H9 (cell line): ENCODE measurements around the gene IVNS1ABP. TPM values are rescaled to one million over a fixed set of nuclear protein-coding genes. Genes with fewer than 3 reads are reported as not detected.

Experiments used
- DNase-seq: peaks from one replicate; pipeline ENCODE4 v3.0.0-alpha.2; 2017
- H2AFZ ChIP-seq: one replicate; pipeline ENCODE4 v1.6.1; 2013; ENCODE audit warnings: mild to moderate bottlenecking, low read length, control low read depth, moderate library complexity
- H2AK5ac ChIP-seq: 2 replicates; pipeline ENCODE4 v1.6.1; 2013; ENCODE audit warnings: low read length, control low read depth, mixed read lengths; ENCODE audit not compliant: insufficient read length
- H2BK120ac ChIP-seq: one replicate; pipeline ENCODE4 v1.6.1; 2013; ENCODE audit warnings: low read depth, mild to moderate bottlenecking, low read length, control low read depth, inconsistent platforms; ENCODE audit not compliant: poor library complexity, severe bottlenecking
- H2BK12ac ChIP-seq: 2 replicates; pipeline ENCODE4 v1.6.1; 2013; ENCODE audit warnings: low read length, control low read depth, mixed read lengths, low read depth; ENCODE audit not compliant: insufficient read length
- H2BK15ac ChIP-seq: 2 replicates; pipeline ENCODE4 v1.6.1; 2013; ENCODE audit warnings: low read depth, low read length, control low read depth
- H2BK20ac ChIP-seq: one replicate; pipeline ENCODE4 v1.6.1; 2013; ENCODE audit warnings: low read depth, mild to moderate bottlenecking, low read length, control low read depth, inconsistent platforms; ENCODE audit not compliant: poor library complexity, severe bottlenecking
- H2BK5ac ChIP-seq: 2 replicates; pipeline ENCODE4 v1.6.1; 2013; ENCODE audit warnings: low read length, control low read depth, mixed read lengths; ENCODE audit not compliant: insufficient read length
- H3K14ac ChIP-seq: 2 replicates; pipeline ENCODE4 v1.6.1; 2013; ENCODE audit warnings: low read length, control low read depth; ENCODE audit not compliant: insufficient read depth
- H3K18ac ChIP-seq: 2 replicates; pipeline ENCODE4 v1.6.1; 2013; ENCODE audit warnings: low read depth, mild to moderate bottlenecking, mixed read lengths, low read length, control low read depth; ENCODE audit not compliant: insufficient read length
- H3K23ac ChIP-seq: 2 replicates; pipeline ENCODE4 v1.6.1; 2013; ENCODE audit warnings: low read length, control low read depth, mixed read lengths, low read depth; ENCODE audit not compliant: insufficient read length
- H3K23me2 ChIP-seq: 2 replicates; pipeline ENCODE4 v1.6.1; 2013; ENCODE audit warnings: low read depth, mild to moderate bottlenecking, mixed read lengths, low read length, control low read depth; ENCODE audit not compliant: insufficient read length, poor library complexity, severe bottlenecking
- H3K27ac ChIP-seq: 2 replicates; pipeline ENCODE4 v1.5.1; 2013; ENCODE audit warnings: low read length, control low read depth, mixed read lengths, low read depth; ENCODE audit not compliant: insufficient read length
- H3K27me3 ChIP-seq: 2 replicates; pipeline ENCODE4 v1.6.1; 2013; ENCODE audit warnings: low read length, control low read depth, inconsistent platforms; ENCODE audit not compliant: insufficient read depth
- H3K4ac ChIP-seq: 2 replicates; pipeline ENCODE4 v1.6.1; 2013; ENCODE audit warnings: low read depth, mild to moderate bottlenecking, control low read depth, inconsistent platforms, low read length, moderate library complexity
- H3K4me1 ChIP-seq: 2 replicates; pipeline ENCODE4 v1.6.1; 2013; ENCODE audit warnings: low read length, control low read depth, inconsistent platforms; ENCODE audit not compliant: insufficient read depth
- H3K4me2 ChIP-seq: 2 replicates; pipeline ENCODE4 v1.6.1; 2013; ENCODE audit warnings: low read length, control low read depth, mixed read lengths; ENCODE audit not compliant: insufficient read length, insufficient read depth
- H3K56ac ChIP-seq: 2 replicates; pipeline ENCODE4 v1.6.1; 2013; ENCODE audit warnings: low read depth, mild to moderate bottlenecking, mixed read lengths, low read length, control low read depth; ENCODE audit not compliant: insufficient read length
- H3K79me1 ChIP-seq: 2 replicates; pipeline ENCODE4 v1.6.1; 2013; ENCODE audit warnings: low read depth, mild to moderate bottlenecking, moderate library complexity, low read length, control low read depth, inconsistent platforms; ENCODE audit not compliant: insufficient read depth, poor library complexity, severe bottlenecking
- H3K79me2 ChIP-seq: 2 replicates; pipeline ENCODE4 v1.6.1; 2013; ENCODE audit warnings: low read length, control low read depth, inconsistent platforms; ENCODE audit not compliant: insufficient read depth
- H3K9ac ChIP-seq: 2 replicates; pipeline ENCODE4 v1.6.1; 2013; ENCODE audit warnings: low read length, control low read depth, mixed read lengths; ENCODE audit not compliant: insufficient read length; ENCODE audit errors: extremely low read depth
- H3K9me3 ChIP-seq: one replicate; pipeline ENCODE4 v1.6.1; 2013; ENCODE audit warnings: low read depth, low read length, inconsistent platforms; ENCODE audit not compliant: control insufficient read depth
- H3T11ph ChIP-seq: one replicate; pipeline ENCODE4 v1.6.1; 2013; ENCODE audit warnings: mild to moderate bottlenecking, low read length, control low read depth, inconsistent platforms
- H4K20me1 ChIP-seq: one replicate; pipeline ENCODE4 v1.6.1; 2013; ENCODE audit not compliant: control insufficient read depth, insufficient read length, insufficient read depth
- H4K5ac ChIP-seq: 2 replicates; pipeline ENCODE4 v1.6.1; 2013; ENCODE audit warnings: low read depth, mild to moderate bottlenecking, mixed read lengths, low read length, control low read depth; ENCODE audit not compliant: insufficient read length
- H4K8ac ChIP-seq: replicated peaks from 2 replicates; pipeline ENCODE4 v1.6.1; 2013; ENCODE audit warnings: low read length, control low read depth, mixed read lengths, low read depth; ENCODE audit not compliant: insufficient read length
- H4K91ac ChIP-seq: 2 replicates; pipeline ENCODE4 v1.6.1; 2013; ENCODE audit warnings: low read depth, mild to moderate bottlenecking, moderate library complexity, mixed read lengths, low read length, control low read depth; ENCODE audit not compliant: insufficient read length
- H3K27ac Mint-ChIP-seq, 3 experiments: 2 replicates in 2 of 3; 3 replicates in 1 of 3; pipeline ENCODE4 v1.8.0; 2020 to 2021; ENCODE audit warnings: mixed read lengths in 3 of 3, mild to moderate bottlenecking in 1 of 3, moderate library complexity in 1 of 3
- H3K27me3 Mint-ChIP-seq: 2 replicates; pipeline ENCODE4 v1.8.0; 2021; ENCODE audit warnings: low read depth, mild to moderate bottlenecking, moderate library complexity, mixed read lengths
- H3K36me3 Mint-ChIP-seq, 3 experiments: 2 replicates in 2 of 3; 3 replicates in 1 of 3; pipeline ENCODE4 v1.8.0; 2020 to 2021; ENCODE audit warnings: low read depth in 3 of 3, mixed read lengths in 3 of 3; ENCODE audit not compliant: insufficient read depth in 1 of 3
- H3K4me1 Mint-ChIP-seq, 2 experiments: 2 replicates each; pipeline ENCODE4 v1.8.0; 2020; ENCODE audit warnings: mixed read lengths in 2 of 2
- H3K4me3 Mint-ChIP-seq, 2 experiments: 2 replicates in 1 of 2; 3 replicates in 1 of 2; pipeline ENCODE4 v1.8.0; 2020 to 2021; ENCODE audit warnings: mild to moderate bottlenecking in 2 of 2, mixed read lengths in 2 of 2, moderate library complexity in 1 of 2
- H3K9me3 Mint-ChIP-seq, 2 experiments: 2 replicates in 1 of 2; 3 replicates in 1 of 2; pipeline ENCODE4 v1.8.0; 2020; ENCODE audit warnings: mild to moderate bottlenecking in 2 of 2, mixed read lengths in 2 of 2, moderate library complexity in 1 of 2
- WGBS: extraction: QIAGEN DNeasy Blood & Tissue Kit; methylation state at CpG from one replicate; pipeline ENCODE4 v1.1.7; 2013; ENCODE audit warnings: missing lambda C conversion rate, low lambda C conversion rate, mixed read lengths; ENCODE audit not compliant: insufficient read length; ENCODE audit errors: extremely low coverage; 5-methylcytosine and 5-hydroxymethylcytosine counted together
- total RNA-seq: library from RNA; stranded (reverse); gene quantifications from 2 replicates; pipeline ENCODE4 v1.2.1, GENCODE V29; 2021
- TF ChIP-seq, protein P1 (sequence below): fragments of 200-600 bp; sonication (generic); conservative IDR thresholded peaks from 3 replicates; pipeline ENCODE4 v1.8.0; 2021; ENCODE audit warnings: antibody characterized with exemption, mild to moderate bottlenecking

The IVNS1ABP gene
- total RNA-seq, 1 experiment from 2014 or later, result 110 TPM

DNA sequence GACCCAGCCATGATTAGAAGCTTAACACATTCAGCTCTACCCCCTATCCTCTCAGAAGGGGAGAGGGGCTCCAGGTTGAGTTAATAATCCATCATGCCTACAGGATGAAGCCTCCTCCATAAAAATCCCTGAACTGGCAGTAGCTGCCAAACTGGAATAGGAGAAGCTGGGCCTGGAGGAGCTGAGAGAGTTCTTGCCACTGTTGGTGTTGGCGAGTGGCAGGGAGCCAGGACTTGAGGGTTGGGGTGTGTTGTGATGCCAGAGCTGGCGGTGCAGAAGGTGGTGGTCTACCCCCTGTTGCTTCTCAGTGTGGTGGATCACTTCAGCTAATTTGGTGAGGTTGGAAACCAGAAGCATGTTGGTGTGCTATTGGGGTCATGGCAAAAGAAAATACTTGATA is 36.5 kb downstream of the IVNS1ABP start:
- H3K27ac Mint-ChIP-seq, result no peak overlapping the region
- H4K5ac ChIP-seq, result no peak overlapping the region
- H3K9me3 ChIP-seq, result no peaks in the 10 kb centered on the region
- H3K56ac ChIP-seq, result no peak overlapping the region
- H3K23ac ChIP-seq, result no peak overlapping the region
- no peak overlapping the region for H2BK120ac ChIP-seq
- no peak overlapping the region for H2AFZ ChIP-seq
- H4K8ac ChIP-seq, result no peak overlapping the region
- no peak overlapping the region for H2BK12ac ChIP-seq
- no peak overlapping the region for H3K4me3 Mint-ChIP-seq
- H3K36me3 Mint-ChIP-seq, result peaks cover 0 to 2% (median 1%) of the 10 kb centered on the region in 3 experiments; a peak in 2 of 7 replicates
- no peaks in the 10 kb centered on the region for H3K4me1 ChIP-seq
- no peak overlapping the region for H2BK5ac ChIP-seq
- no peaks in the 10 kb centered on the region for H3K27me3 Mint-ChIP-seq
- no peaks in the 10 kb centered on the region for H3K79me1 ChIP-seq
- no peak overlapping the region for H3K18ac ChIP-seq
- WGBS, result no CpG with 5 or more reads among the region's 2 CpGs
- no peak for DNase-seq
- H3K4ac ChIP-seq, result no peak overlapping the region
- H3K4me1 Mint-ChIP-seq, result no peaks in the 10 kb centered on the region
- no peaks in the 10 kb centered on the region for H4K20me1 ChIP-seq
- TF ChIP-seq, protein P1, sequence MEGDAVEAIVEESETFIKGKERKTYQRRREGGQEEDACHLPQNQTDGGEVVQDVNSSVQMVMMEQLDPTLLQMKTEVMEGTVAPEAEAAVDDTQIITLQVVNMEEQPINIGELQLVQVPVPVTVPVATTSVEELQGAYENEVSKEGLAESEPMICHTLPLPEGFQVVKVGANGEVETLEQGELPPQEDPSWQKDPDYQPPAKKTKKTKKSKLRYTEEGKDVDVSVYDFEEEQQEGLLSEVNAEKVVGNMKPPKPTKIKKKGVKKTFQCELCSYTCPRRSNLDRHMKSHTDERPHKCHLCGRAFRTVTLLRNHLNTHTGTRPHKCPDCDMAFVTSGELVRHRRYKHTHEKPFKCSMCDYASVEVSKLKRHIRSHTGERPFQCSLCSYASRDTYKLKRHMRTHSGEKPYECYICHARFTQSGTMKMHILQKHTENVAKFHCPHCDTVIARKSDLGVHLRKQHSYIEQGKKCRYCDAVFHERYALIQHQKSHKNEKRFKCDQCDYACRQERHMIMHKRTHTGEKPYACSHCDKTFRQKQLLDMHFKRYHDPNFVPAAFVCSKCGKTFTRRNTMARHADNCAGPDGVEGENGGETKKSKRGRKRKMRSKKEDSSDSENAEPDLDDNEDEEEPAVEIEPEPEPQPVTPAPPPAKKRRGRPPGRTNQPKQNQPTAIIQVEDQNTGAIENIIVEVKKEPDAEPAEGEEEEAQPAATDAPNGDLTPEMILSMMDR, result no peak
- H3K9ac ChIP-seq, result no peak overlapping the region
- no peak overlapping the region for H3K4me2 ChIP-seq
- H3K79me2 ChIP-seq, result no peaks in the 10 kb centered on the region
- no peaks in the 10 kb centered on the region for H3K23me2 ChIP-seq
- H3K9me3 Mint-ChIP-seq, result no peaks in the 10 kb centered on the region
- no peak overlapping the region for H4K91ac ChIP-seq
- H2BK20ac ChIP-seq, result no peak overlapping the region
- H2AK5ac ChIP-seq, result no peak overlapping the region
- no peak overlapping the region for H3T11ph ChIP-seq
- no peak overlapping the region for H3K27ac ChIP-seq
- H3K27me3 ChIP-seq, result no peaks in the 10 kb centered on the region
- no peak overlapping the region; the same call in 1 of the 2 replicates for H3K14ac ChIP-seq
- H2BK15ac ChIP-seq, result no peak overlapping the region
